HepG2 (cell line): ENCODE results near the gene CREG1. TPM values are rescaled to one million over a fixed set of nuclear protein-coding genes. Genes with fewer than 3 reads are reported as not detected.

Experiments used
- ATAC-seq: fragments of 200-7000 bp; cut with Tn5 transposase; 3 replicates; pipeline ENCODE4 v1.9.1; 2020; ENCODE audit warnings: mild to moderate bottlenecking, moderate library complexity
- BruUV-seq: library from RNA; stranded (reverse); fragments of 400-500 nt; replicated peaks from 2 replicates; lab custom pipeline; 2021; lab: Mats Ljungman, UMichigan
- CTCF ChIA-PET: fragments of 300-600 bp; formaldehyde crosslinking; extraction: SDS; loops from one replicate; lab custom pipeline; 2021; ENCODE audit warnings: low total read pairs, inconsistent platforms, low intra/inter-chr PET ratio; lab: Yijun Ruan, JAX
- POLR2A ChIA-PET: fragments of 350-600 bp; sonication (Branson Sonifier 250); formaldehyde crosslinking; loops from one replicate; lab custom pipeline; 2020; ENCODE audit warnings: antibody characterized with exemption, inconsistent platforms; lab: Yijun Ruan, JAX
- DNase-seq: peaks from one replicate; pipeline ENCODE4 v3.0.0-alpha.2; 2015; ENCODE audit warnings: low spot score
- FAIRE-seq: peaks from 3 replicates; lab custom pipeline; 2011; peaks lifted over from hg19 to GRCh38; lab: Jason Lieb, UNC
- H2AFZ ChIP-seq: one replicate; pipeline ENCODE4 v1.6.1; 2011; ENCODE audit warnings: low read length, inconsistent platforms
- H3K27ac ChIP-seq: fragments of 300-600 bp; 3 replicates; pipeline ENCODE4 v1.8.0; 2011; ENCODE audit warnings: mixed run types, mild to moderate bottlenecking, mixed read lengths, low read length, inconsistent platforms; ENCODE audit not compliant: insufficient read depth; ENCODE audit errors: extremely low read length
- H3K27me3 ChIP-seq, 2 experiments: fragments of 200-600 bp in 1 of 2; 2 replicates in 1 of 2; 3 replicates in 1 of 2; pipeline versions ENCODE4 v1.6.0 to v1.8.0; 2011; ENCODE audit warnings: low read length in 2 of 2, mild to moderate bottlenecking in 2 of 2, moderate library complexity in 2 of 2, inconsistent platforms in 1 of 2; ENCODE audit not compliant: insufficient read depth in 2 of 2, control insufficient read depth in 1 of 2
- H3K36me3 ChIP-seq, 2 experiments: fragments of 200-600 bp in 1 of 2; replicated peaks in 1 of 2; 2 replicates in 1 of 2; 3 replicates in 1 of 2; pipeline versions ENCODE4 v1.5.1 to v1.8.0; 2011; ENCODE audit warnings: low read length in 2 of 2, inconsistent platforms in 1 of 2; ENCODE audit not compliant: insufficient read depth in 2 of 2, control insufficient read depth in 1 of 2
- H3K4me1 ChIP-seq: 2 replicates; pipeline ENCODE4 v1.5.1; 2012; ENCODE audit warnings: low read length, inconsistent platforms; ENCODE audit not compliant: insufficient read depth
- H3K4me2 ChIP-seq: 2 replicates; pipeline ENCODE4 v1.6.0; 2011; ENCODE audit warnings: low read depth, low read length, inconsistent platforms
- H3K4me3 ChIP-seq, 3 experiments: fragments of 200-600 bp in 1 of 3; sonication (generic), shearing (Covaris generic) in 1 of 3; replicated peaks in 1 of 3; 2 replicates each; pipeline ENCODE4 v1.5.1; 2011 to 2016; ENCODE audit warnings: low read length in 3 of 3, inconsistent platforms in 2 of 3, low read depth in 2 of 3, mild to moderate bottlenecking in 2 of 3, control low read depth in 1 of 3, mixed read lengths in 1 of 3; ENCODE audit not compliant: insufficient read depth in 1 of 3
- H3K79me2 ChIP-seq: one replicate; pipeline ENCODE4 v1.6.1; 2011; ENCODE audit warnings: low read length, inconsistent platforms; ENCODE audit not compliant: insufficient read depth
- H3K9ac ChIP-seq: 2 replicates; pipeline ENCODE4 v1.6.0; 2011; ENCODE audit warnings: mild to moderate bottlenecking, low read depth, low read length, inconsistent platforms; ENCODE audit not compliant: insufficient read depth
- H3K9me3 ChIP-seq: 2 replicates; pipeline ENCODE4 v1.5.1; 2012; ENCODE audit warnings: mild to moderate bottlenecking, low read length
- H4K20me1 ChIP-seq: 2 replicates; pipeline ENCODE4 v1.6.0; 2011; ENCODE audit warnings: inconsistent platforms, mild to moderate bottlenecking, low read length, moderate library complexity; ENCODE audit not compliant: insufficient read depth
- CAMTA2 ChIP-seq: sonication (generic); formaldehyde crosslinking; IDR thresholded peaks from 2 replicates; pipeline ENCODE4 v1.4.0; 2020; ENCODE audit warnings: mild to moderate bottlenecking, missing genetic modification reagents, borderline replicate concordance
- JARID2 ChIP-seq: sonication (generic); formaldehyde crosslinking; IDR thresholded peaks from 2 replicates; pipeline ENCODE4 v1.8.1; 2023; ENCODE audit warnings: missing genetic modification reagents, inconsistent platforms; ENCODE audit not compliant: insufficient replicate concordance
- JUND ChIP-seq: sonication (generic); formaldehyde crosslinking; IDR thresholded peaks from 2 replicates; pipeline ENCODE4 v1.8.0; 2022; ENCODE audit warnings: mild to moderate bottlenecking, missing genetic modification reagents
- POLR2G ChIP-seq: fragments of 200-400 bp; formaldehyde crosslinking; IDR thresholded peaks from 2 replicates; pipeline ENCODE4 v1.6.1; 2018; ENCODE audit warnings: mild to moderate bottlenecking, low read depth, low read length, moderate library complexity
- PPARG ChIP-seq: conservative IDR thresholded peaks from 2 replicates; pipeline ENCODE4 v1.6.1; 2016; ENCODE audit warnings: missing biosample characterization, missing genetic modification reagents
- RAD21 ChIP-seq: fragments of 450-650 bp; formaldehyde crosslinking; IDR thresholded peaks from 2 replicates; pipeline ENCODE4 v1.5.0; 2020; ENCODE audit warnings: mild to moderate bottlenecking
- RFX1 ChIP-seq: fragments of 450-650 bp; IDR thresholded peaks from 2 replicates; pipeline ENCODE4 v1.6.1; 2017
- SMC3 ChIP-seq: IDR thresholded peaks from 2 replicates; pipeline ENCODE4 v1.6.1; 2011; ENCODE audit warnings: low read length, improper control_type of control experiment
- STAG1 ChIP-seq: sonication (generic); formaldehyde crosslinking; IDR thresholded peaks from 2 replicates; pipeline ENCODE4 v1.4.0; 2020; ENCODE audit warnings: missing genetic modification reagents
- ZBTB7A ChIP-seq: sonication (generic); formaldehyde crosslinking; IDR thresholded peaks from 2 replicates; pipeline ENCODE4 v1.8.0; 2022; ENCODE audit warnings: mild to moderate bottlenecking, missing genetic modification reagents
- ZMYM4 ChIP-seq: sonication (generic); formaldehyde crosslinking; IDR thresholded peaks from 2 replicates; pipeline ENCODE4 v1.8.1; 2023; ENCODE audit warnings: mild to moderate bottlenecking, missing genetic modification reagents
- ZNF230 ChIP-seq: sonication (generic); formaldehyde crosslinking; IDR thresholded peaks from 2 replicates; pipeline ENCODE4 v1.4.0; 2020; ENCODE audit warnings: mild to moderate bottlenecking, missing genetic modification reagents
- ZNF768 ChIP-seq: sonication (generic); formaldehyde crosslinking; IDR thresholded peaks from 2 replicates; pipeline ENCODE4 v1.4.0; 2020; ENCODE audit warnings: missing genetic modification reagents
- ZNF776 ChIP-seq: sonication (generic); formaldehyde crosslinking; IDR thresholded peaks from 2 replicates; pipeline ENCODE4 v1.4.0; 2020; ENCODE audit warnings: mild to moderate bottlenecking, missing genetic modification reagents
- WGBS: methylation state at CpG from one replicate; pipeline ENCODE4 v1.1.6; 2017; ENCODE audit warnings: low lambda C conversion rate; 5-methylcytosine and 5-hydroxymethylcytosine counted together
- in situ Hi-C: cut with HindIII; loops from 2 replicates; pipeline ENCODE4 v1.10.0; 2017; ENCODE audit warnings: low pct_unique_long_range_greater_than_20kb; ENCODE audit not compliant: extremely low pct_ligation_motif_present
- intact Hi-C: fragments of 100-400 bp; cut with micrococcal nuclease; formaldehyde crosslinking; loops from one replicate; pipeline ENCODE4 v1.10.0; 2022; ENCODE audit not compliant: unreplicated experiment
- polyA plus RNA-seq, 8 experiments: library from polyadenylated mRNA; depleted of rRNA in 3 of 8; stranded (reverse) in 7 of 8; unstranded in 1 of 8; fragments of >200 nt; fragmentation: Illumina TruSeq in 4 of 8; extraction: Trizol in 4 of 8; gene quantifications; 2 replicates each; pipeline versions ENCODE4 v1.2.1 to v1.2.3, GENCODE V29; 2011 to 2016; ENCODE audit warnings: low read depth in 4 of 8, missing spikeins in 1 of 8, mixed read lengths in 1 of 8; ENCODE audit not compliant: insufficient read depth in 1 of 8
- total RNA-seq, 5 experiments: library from RNA; depleted of rRNA; stranded (reverse); fragments of >200 nt; fragmentation: Illumina TruSeq; extraction: Trizol; gene quantifications; 2 replicates each; pipeline ENCODE4 v1.2.3, GENCODE V29; 2016; ENCODE audit warnings: low read depth in 1 of 5
- TF ChIP-seq, protein P1 (sequence below): sonication (generic); formaldehyde crosslinking; IDR thresholded peaks from 2 replicates; pipeline ENCODE4; 2020; ENCODE audit warnings: missing genetic modification reagents, mild to moderate bottlenecking, borderline replicate concordance
- TF ChIP-seq, protein P2 (sequence below): sonication (generic); formaldehyde crosslinking; IDR thresholded peaks from 2 replicates; pipeline ENCODE4 v1.8.0; 2022; ENCODE audit warnings: mild to moderate bottlenecking, missing genetic modification reagents, moderate library complexity
- TF ChIP-seq, protein P3 (sequence below): sonication (generic); formaldehyde crosslinking; conservative IDR thresholded peaks from 2 replicates; pipeline ENCODE4 v1.4.0; 2020; ENCODE audit warnings: mild to moderate bottlenecking, missing genetic modification reagents, moderate library complexity

Gene CREG1
- total and polyA plus RNA-seq, 2 of the 13 experiments (the other 11 are each of a cell fraction or from before 2014, with no cell fraction given) = 31.3 to 33.5 TPM

GRCh38 chr1:167599957-167600581, 46.5 kb upstream of the CREG1 start:
- H3K4me2 ChIP-seq = 0 out of 2 replicates have a peak overlapping the region, but pooled peaks have one; percentile 16
- BruUV-seq = no TSS peak
- WGBS = 4% methylated on average over 4 of the region's 5 CpGs
- intact Hi-C loops = loop anchor here (1.0 kb wide), 1 partner anchor 88 kb away; no protein-coding TSS in a partner anchor
- H3K9ac ChIP-seq = no peak overlapping the region
- CTCF ChIA-PET = no interaction called here
- in situ Hi-C loops = loop anchor here (5.0 kb wide), 1 partner anchor 87 kb away; no protein-coding TSS in a partner anchor
- H3K4me1 ChIP-seq = peaks cover 19% of the 10 kb centered on the region
- ATAC-seq (peak; percentile 64), DNase-seq (peak; percentile 18), FAIRE-seq (peak; percentile 32)
- H2AFZ ChIP-seq = no peak overlapping the region
- no peaks in the 10 kb centered on the region for H3K9me3 ChIP-seq
- no peaks in the 10 kb centered on the region for H3K79me2 ChIP-seq
- H3K36me3 ChIP-seq = no peaks in the 10 kb centered on the region
- no peak overlapping the region for H3K27ac ChIP-seq
- POLR2A ChIA-PET = no interaction called here
- H4K20me1 ChIP-seq = no peaks in the 10 kb centered on the region
- peaks cover 0 to 16% of the 10 kb centered on the region in 2 experiments; a peak in 2 of 5 replicates for H3K27me3 ChIP-seq
- H3K4me3 ChIP-seq = no peak overlapping the region
- TF ChIP-seq JARID2 (CRISPR knock-in tag) = no peak
- TF ChIP-seq PPARG (CRISPR knock-in tag) = no peak
- TF ChIP-seq ZNF776 (CRISPR knock-in tag) = no peak
- TF ChIP-seq RFX1 = no peak
- no peak for TF ChIP-seq ZNF230 (CRISPR knock-in tag)
- no peak for TF ChIP-seq POLR2G
- no peak for TF ChIP-seq ZMYM4 (CRISPR knock-in tag)
- peak; percentile 43 for TF ChIP-seq SMC3
- 0 out of 2 replicates have a peak, but pooled peaks have one; percentile 22 for TF ChIP-seq RAD21 (CRISPR knock-in tag)
- TF ChIP-seq, protein P1, sequence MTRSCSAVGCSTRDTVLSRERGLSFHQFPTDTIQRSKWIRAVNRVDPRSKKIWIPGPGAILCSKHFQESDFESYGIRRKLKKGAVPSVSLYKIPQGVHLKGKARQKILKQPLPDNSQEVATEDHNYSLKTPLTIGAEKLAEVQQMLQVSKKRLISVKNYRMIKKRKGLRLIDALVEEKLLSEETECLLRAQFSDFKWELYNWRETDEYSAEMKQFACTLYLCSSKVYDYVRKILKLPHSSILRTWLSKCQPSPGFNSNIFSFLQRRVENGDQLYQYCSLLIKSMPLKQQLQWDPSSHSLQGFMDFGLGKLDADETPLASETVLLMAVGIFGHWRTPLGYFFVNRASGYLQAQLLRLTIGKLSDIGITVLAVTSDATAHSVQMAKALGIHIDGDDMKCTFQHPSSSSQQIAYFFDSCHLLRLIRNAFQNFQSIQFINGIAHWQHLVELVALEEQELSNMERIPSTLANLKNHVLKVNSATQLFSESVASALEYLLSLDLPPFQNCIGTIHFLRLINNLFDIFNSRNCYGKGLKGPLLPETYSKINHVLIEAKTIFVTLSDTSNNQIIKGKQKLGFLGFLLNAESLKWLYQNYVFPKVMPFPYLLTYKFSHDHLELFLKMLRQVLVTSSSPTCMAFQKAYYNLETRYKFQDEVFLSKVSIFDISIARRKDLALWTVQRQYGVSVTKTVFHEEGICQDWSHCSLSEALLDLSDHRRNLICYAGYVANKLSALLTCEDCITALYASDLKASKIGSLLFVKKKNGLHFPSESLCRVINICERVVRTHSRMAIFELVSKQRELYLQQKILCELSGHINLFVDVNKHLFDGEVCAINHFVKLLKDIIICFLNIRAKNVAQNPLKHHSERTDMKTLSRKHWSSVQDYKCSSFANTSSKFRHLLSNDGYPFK (CRISPR knock-in tag) = no peak
- TF ChIP-seq JUND (CRISPR knock-in tag) = no peak
- TF ChIP-seq ZNF768 (CRISPR knock-in tag) = no peak
- TF ChIP-seq ZBTB7A (CRISPR knock-in tag) = no peak
- no peak for TF ChIP-seq CAMTA2
- TF ChIP-seq, protein P2, sequence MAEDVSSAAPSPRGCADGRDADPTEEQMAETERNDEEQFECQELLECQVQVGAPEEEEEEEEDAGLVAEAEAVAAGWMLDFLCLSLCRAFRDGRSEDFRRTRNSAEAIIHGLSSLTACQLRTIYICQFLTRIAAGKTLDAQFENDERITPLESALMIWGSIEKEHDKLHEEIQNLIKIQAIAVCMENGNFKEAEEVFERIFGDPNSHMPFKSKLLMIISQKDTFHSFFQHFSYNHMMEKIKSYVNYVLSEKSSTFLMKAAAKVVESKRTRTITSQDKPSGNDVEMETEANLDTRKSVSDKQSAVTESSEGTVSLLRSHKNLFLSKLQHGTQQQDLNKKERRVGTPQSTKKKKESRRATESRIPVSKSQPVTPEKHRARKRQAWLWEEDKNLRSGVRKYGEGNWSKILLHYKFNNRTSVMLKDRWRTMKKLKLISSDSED (CRISPR knock-in tag) = no peak
- peak; percentile 74 for TF ChIP-seq STAG1 (CRISPR knock-in tag)
- TF ChIP-seq, protein P3, sequence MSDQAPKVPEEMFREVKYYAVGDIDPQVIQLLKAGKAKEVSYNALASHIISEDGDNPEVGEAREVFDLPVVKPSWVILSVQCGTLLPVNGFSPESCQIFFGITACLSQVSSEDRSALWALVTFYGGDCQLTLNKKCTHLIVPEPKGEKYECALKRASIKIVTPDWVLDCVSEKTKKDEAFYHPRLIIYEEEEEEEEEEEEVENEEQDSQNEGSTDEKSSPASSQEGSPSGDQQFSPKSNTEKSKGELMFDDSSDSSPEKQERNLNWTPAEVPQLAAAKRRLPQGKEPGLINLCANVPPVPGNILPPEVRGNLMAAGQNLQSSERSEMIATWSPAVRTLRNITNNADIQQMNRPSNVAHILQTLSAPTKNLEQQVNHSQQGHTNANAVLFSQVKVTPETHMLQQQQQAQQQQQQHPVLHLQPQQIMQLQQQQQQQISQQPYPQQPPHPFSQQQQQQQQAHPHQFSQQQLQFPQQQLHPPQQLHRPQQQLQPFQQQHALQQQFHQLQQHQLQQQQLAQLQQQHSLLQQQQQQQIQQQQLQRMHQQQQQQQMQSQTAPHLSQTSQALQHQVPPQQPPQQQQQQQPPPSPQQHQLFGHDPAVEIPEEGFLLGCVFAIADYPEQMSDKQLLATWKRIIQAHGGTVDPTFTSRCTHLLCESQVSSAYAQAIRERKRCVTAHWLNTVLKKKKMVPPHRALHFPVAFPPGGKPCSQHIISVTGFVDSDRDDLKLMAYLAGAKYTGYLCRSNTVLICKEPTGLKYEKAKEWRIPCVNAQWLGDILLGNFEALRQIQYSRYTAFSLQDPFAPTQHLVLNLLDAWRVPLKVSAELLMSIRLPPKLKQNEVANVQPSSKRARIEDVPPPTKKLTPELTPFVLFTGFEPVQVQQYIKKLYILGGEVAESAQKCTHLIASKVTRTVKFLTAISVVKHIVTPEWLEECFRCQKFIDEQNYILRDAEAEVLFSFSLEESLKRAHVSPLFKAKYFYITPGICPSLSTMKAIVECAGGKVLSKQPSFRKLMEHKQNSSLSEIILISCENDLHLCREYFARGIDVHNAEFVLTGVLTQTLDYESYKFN (CRISPR knock-in tag) = no peak
